Activated CD8-positive, alpha-beta memory T cell treated with anti-CD3 and anti-CD28 coated beads, Interleukin-2, amount 50 U/mL, for 48 hours (primary cell): Measurements from ENCODE around the gene TRAPPC10.
A peak's percentile ranks its signal among the peaks of the same experiment; 100 is the strongest.
"Not testable (repeated sequence)": the region's sequence is repeated elsewhere in the genome, so short reads cannot be mapped to it uniquely, and the experiment has no call there.

Experiments used
- DNase-seq: peaks from one replicate; pipeline ENCODE4 v3.0.0-alpha.2; 2020

TRAPPC10 gene

DNA sequence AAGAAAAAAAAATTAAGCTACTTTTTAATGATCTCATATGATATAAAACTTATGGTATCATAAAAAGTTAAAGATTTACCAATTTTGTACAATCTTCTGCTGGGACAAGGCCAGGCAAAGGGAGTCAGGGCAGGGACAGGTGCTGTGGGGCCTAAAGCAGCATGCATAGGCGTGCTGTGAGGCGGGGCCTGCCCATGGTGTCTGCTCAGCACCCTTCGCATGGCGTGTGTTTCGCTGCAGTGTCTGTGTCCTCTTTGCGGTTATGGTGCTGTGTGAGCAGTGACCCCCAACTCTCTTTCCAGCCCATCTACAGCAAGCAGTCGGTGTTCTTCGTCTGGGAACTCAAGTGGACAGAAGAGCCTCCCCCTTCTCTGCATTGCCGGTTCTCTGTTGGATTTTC, 81.7 kb downstream of the TRAPPC10 start:
- DNase-seq: peak; percentile 45

DNA sequence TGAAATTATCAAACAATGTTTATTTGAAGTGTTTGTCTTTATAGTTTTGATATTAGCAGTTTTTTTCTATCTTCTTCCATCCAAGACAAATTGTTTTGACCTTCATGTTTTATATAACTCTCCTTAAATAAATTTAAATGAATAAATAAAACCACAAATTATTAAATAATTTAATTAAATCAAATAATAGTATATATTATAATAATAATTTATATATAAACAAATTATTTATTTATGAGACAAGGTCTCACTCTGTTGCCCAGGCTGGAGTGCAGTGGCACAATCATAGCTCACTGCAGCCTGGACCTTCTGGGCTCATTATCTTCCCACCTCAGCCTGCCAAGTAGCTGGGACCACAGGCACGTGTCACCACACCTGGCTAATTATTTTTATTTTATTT, 82.7 kb downstream of the TRAPPC10 start:
- DNase-seq: peak; percentile 30

DNA sequence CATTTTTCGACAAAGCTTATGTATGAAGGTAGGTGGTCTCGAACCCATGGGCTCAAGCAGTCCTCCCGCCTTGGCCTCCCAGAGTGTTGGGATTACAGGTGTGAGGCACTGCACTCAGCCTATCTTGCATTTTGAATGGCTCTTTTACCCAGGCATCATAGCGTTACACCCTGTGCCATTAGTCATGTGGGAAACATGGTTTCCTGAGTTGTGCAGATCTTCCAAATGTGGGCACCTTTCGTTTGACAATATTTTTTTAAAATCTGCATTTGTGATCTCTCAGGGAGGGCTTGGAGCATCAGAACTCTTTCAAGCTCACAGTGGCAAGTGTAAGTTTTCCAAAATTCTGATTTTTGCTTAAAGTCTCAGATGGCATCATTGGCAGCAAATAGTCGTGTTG, 86.4 kb downstream of the TRAPPC10 start:
- not testable (repeated sequence) for DNase-seq

DNA sequence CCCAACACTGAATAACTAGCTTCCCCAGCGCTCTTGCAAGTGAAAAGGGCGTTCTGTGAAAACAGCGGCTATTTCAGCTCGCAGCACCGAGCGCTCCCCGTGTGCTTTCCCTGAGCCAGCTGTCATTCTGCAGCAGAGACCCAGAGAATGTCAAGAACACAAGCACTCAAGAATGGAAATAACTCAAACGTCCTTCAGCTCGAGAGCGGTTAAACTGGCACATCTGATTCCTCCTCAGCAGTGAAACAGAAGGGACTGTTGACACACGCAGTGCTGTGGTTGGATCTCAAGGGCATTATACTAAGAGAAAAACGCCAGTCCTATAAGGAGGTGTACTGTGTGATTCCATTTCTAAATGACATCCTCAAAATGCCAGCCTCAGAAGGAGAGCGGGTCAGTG, 86.9 kb downstream of the TRAPPC10 start:
- not testable (repeated sequence) for DNase-seq

DNA sequence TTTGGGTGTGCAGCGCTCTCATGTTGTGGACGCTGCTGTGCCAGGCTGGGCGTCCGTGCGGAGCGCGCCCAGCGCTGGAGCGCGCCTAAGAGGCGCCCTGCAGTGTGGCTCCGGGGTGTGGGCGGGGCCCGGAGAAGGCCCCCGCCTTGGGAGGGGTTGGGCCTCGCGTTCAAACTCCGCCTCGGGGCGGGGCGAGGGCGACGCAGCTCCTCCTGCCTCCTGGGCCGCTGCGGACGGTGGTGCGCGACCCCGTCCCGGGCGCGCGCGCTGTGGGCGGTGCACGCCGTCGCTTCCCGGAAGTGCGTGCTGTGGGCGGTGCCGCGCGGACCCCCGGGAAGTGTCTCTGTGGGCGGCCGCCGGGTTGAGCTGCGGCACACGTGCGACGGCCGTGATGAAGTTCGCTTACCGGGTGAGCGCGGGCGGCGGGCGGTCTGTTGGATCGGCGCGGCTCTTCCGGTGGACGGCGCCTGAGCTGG, 95.0 kb downstream of the TRAPPC10 start, which contains the start of gene PWP2:
PWP2 (plus strand) TSS at position 374 of the 476 bp plus-strand sequence; CDS start at position 392, 18 bp downstream.
- DNase-seq: peak; percentile 66

DNA sequence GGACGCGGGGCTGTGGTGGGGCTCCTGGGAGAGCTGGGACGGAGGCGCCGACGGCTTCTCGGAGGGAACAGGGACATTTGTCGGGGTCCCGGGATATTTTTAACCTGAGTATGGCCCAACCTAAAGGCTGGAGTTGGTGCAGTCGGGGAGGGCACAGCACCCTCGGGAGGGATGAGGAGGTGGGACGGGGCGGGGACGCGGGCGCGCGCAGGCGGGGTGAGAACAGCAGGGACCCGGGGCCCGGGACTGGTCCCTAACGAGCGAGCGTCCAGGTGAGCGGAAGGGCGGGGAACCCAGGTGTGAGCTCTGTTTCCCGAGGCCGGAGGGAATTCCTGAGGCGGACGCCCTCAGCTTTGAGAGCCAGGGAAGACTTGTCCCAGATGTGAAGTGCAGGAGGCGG, 95.5 kb downstream of the TRAPPC10 start:
- not testable (repeated sequence) for DNase-seq

DNA sequence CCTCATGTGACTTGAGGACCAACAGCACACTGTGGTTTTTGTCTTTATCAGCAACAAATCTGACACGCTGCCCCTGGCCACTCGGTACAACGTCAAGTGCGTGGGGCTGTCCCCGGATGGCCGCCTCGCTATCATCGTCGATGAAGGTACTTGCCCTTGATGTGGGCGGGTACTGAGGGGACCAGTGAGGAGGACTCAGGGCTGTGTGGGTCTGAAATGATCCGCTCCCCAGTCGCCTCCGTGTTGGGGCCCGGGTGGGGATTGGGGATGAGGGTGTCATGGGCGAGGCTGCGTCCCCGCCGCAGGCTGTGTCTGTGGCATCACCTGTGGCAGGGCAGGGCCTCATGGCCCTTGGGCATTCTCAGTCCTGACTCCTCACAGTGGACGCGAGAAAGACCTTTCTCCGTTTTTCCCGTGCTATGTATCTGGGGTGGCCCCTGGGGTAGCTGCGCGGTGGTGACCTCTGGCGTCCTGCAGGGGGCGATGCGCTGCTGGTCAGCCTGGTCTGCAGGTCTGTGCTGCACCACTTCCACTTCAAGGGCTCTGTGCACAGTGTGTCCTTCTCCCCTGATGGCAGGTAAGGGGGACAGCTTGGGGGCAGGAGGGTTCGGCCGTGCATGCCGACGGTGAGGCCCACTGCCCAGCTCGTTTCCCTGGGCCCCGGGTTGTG, 101.7 kb downstream of the TRAPPC10 start:
- not testable (repeated sequence) for DNase-seq

DNA sequence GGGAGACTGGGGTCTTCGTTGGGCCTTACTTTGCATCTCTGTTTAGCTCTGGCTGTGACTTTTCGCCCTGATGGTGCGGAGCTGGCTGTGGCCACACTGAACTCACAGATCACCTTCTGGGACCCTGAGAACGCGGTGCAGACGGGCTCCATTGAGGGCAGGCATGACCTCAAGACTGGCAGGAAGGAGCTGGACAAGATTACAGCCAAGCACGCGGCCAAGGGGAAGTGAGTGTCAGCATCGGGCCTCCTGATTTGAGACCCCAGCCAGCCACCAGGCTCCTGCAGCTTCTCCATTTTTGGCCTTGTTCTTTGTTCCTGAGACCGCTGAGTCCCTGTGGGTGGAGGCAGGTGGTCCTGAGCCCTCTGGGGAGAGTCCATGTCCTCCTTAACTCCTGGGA, 110.0 kb downstream of the TRAPPC10 start:
- DNase-seq: not testable (repeated sequence)

DNA sequence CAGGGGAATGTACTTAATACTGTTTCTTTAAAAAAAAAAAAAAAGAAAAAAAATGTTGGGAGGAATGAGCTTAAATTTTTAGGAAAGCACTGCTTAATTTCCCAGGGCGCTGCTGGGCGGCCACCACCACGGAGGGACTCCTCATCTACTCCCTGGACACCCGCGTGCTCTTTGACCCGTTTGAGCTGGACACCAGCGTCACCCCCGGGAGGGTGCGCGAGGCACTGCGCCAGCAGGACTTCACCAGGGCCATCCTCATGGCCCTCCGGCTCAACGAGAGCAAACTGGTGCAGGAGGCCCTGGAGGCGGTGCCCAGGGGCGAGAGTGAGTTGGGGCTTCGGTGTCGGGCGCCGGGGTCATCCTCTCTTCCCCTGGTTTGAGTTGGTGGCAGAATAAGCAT, 115.7 kb downstream of the TRAPPC10 start:
- DNase-seq: not testable (repeated sequence)

DNA sequence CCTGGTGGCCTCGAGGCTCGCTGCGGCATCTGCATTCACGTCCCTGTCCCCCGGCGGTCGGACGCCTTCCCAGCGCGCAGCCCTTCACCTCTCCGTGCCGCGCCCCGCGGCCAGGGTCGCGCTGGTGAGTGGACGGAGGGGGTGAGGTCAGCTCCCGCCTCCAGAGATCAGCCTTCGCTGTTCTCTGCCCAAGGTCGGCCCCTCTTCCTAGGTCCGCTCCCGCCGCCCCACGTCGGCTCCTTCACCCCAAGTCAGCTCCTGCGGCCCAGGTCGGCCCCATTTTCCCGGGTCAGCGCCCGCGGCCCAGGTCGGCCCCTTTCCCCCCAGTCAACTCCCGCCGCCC, 121.6 kb downstream of the TRAPPC10 start:
- DNase-seq: not testable (repeated sequence)

DNA sequence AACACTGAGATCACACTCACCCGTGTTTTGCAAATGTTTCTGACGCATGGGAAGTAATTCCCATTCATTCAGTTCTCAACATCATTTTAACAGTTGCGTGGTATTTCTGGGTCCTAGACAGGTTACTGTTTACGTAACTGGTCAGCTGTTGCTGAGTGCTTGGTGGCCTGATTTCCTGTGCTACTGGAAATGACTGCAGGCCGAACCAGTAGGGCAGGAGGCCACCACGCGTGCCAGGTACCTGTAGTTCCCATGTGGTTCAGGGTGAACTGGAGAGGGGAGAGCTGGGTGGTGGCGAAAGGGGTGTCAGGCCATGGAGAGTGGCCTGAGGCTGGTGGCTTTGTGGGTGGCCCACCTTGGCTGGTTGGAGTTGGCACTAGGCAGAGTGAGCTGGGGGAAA, 122.6 kb downstream of the TRAPPC10 start:
- not testable (repeated sequence) for DNase-seq

DNA sequence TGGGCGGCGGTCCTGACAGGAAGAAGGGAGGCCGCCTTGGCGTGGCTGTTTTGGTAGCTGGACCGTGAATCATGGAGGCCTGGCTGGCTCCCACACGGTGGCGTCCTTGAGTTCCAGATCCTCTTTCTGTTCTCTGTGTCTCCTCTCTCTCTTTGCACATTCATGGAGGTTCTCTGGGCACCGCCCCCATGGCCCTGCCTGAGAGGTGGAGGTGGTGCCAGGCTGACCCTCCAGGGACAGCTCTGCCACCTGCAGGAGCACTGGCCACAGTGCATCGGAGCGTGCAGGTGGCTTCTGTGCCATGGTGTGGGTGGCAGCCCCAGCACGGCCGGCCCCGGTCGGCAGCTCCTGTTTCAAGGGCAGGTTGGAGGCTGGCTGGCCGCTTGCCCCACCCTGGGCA, 125.9 kb downstream of the TRAPPC10 start:
- DNase-seq: not testable (repeated sequence)

DNA sequence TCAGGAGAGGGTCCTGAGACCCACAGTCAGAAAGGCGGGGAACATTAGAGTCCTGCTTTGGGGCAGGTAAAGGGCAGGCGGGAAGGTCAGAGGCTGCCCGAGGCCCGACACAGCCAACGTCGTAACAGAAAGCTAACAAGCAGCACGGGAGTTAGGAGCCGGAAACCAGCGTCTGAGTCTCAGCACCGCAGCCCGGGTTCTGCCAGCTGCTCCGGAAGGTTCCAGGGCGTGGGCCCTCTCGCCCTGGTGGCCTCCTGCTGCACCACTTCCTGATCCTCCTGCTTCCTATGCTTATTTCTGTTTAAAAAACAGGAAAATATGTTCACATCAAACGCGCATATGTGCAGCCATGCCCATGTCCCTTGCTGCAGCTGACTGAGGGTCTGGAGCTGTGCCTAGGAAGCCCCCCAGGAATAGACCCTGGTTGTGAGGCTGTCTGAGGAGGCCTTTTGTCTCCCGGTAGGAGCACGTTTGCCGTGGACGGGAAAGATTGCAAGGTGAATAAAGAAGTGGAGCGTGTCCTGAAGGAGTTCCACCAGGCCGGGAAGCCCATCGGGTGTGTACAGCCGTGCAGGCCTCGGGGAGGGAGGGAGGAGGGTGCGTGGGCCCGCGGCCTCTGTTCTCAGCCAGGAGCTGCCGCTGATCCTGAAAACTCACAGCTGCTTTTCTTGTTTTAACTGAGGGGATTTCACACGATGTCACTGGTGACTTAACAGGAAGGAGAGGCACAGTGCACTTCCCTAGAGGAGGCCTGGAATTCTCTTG, 127.9 kb downstream of the TRAPPC10 start:
- DNase-seq: peak; percentile 45

DNA sequence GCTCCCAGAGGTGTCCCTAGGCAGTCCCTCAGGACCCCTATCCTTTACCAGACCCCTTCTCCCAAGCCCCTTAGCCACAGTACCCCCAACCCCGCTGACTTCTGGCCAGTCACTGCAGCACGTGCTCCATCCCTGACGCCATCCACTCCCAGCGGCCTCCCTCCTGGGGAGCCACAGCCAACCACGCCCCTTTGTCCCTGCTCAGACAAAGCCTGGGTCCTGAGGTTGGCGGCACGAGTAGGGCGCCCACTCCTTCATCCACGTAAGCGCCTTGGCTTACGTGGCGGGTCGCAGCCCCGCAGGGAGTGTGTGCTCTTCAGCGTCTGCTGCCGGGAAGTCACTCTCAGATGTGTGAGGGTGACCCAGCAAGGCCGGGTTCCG, 128.4 kb downstream of the TRAPPC10 start:
- not testable (repeated sequence) for DNase-seq

DNA sequence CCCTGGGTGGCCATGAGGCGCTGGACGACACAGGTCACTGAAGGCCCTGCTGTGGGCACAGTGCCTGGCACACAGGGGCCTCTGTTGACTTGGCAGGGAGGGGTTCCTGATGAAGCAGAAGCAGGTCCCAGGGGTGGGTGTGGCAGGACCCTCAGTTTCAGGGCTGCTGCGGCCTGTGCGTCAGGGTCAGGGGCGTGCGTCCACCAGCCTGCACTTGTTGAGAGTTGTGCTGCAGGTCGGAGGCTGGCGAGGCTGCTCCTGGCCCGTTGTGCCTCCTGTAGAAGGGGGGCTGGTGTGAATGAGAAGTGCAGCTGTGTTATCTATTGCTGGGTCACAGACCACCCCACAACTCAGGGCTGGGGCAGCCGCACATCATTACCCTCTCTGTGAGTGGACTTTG, 130.4 kb downstream of the TRAPPC10 start:
- DNase-seq: not testable (repeated sequence)

DNA sequence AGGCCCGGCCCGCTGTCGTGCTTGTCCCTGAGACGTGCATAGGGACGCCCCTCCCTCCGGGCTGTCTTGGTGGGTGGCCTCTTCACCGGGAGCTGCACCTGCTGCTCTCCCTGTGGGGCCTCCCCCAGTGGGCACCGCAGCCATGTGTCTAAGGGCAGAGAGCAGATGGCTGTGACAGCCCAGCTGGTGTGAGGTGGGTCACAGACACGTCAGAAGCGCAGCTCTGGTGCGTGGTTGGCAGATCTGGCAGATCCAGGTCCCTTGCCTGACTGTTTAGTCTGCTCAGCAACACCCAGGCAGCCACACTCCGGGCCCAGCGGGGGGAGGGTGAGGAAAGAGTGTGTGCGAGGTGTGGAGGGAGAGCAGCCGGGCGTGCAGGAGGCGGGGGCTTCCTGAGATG, 131.3 kb downstream of the TRAPPC10 start:
- DNase-seq: not testable (repeated sequence)

DNA sequence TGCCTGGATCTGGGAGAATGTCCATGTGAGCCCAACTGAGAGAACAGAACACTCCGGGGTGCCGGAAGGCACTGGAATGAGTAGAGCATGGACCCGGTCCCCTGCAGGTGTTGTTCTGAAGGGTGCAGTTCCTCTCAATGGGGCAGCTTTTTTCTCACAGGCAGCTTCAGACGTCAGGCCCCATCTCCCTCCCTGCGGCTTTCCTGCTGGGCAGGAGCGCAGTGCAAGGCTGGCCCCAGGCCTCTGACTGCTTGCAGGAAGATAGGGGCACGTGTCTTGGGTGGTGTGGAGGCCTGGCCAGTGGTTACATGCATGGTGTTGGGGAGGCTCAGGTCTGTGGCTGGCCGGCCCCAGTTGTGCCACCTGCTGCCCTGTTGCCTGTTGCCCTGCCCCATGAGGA, 131.9 kb downstream of the TRAPPC10 start:
- DNase-seq: not testable (repeated sequence)

DNA sequence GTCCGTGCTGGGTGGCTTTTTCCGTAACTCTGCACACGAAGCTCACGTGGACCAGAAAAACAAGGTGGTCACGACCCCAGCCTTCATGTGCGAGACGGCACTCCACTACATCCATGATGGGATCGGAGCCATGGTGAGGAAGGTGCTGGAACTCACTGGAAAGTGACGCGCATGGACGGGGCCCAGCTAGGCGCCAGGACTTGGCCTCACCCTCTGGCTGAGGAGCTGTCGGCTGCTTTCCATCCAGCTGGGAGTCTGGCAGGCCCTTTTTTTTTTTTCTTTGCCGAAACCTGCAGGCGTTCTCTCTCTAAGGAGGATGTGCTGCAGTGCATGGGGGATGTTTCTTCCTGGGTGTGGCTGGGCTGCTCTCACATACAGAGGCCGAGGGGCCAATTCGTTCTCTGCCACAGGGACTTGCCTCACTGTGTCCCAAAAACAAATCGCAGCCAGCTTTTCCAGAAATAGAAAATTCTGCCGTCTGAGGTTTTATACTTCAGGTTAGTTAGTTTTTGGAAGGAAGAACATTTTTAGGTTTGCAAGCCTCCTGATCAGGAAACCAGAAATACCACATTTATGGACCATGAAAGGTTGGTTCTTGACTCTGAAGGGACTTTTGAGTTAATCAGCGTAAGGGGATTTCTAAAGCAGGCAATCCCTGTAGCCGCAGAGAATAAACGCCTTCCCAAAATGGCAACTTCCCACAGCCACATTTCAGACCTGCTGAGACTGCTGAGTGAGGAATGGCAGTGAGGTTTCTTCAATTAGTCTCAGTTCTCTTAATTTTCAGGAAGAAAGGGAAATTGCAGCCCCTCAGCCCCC, 132.9 kb downstream of the TRAPPC10 start:
- DNase-seq: not testable (repeated sequence)

DNA sequence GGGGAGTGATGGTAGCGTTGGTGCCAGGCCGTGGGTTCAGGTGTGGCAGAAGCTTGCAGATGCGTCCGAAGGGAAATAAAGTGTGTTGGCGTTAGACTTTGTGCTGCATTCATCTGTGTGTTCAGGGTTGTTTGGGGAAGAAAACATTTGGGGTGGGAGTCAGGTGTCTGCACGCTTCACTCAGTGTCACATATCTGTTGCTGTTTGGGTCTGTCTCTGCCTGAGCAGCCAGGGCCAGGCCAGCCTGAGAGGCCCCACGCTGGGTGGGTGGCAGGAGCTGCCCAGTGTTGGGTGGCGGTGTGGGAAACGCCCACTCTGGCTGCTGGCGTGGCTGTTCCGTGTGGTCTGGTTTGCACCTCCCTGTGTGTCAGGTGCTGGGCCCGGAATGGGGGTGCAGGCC, 133.5 kb downstream of the TRAPPC10 start:
- not testable (repeated sequence) for DNase-seq

DNA sequence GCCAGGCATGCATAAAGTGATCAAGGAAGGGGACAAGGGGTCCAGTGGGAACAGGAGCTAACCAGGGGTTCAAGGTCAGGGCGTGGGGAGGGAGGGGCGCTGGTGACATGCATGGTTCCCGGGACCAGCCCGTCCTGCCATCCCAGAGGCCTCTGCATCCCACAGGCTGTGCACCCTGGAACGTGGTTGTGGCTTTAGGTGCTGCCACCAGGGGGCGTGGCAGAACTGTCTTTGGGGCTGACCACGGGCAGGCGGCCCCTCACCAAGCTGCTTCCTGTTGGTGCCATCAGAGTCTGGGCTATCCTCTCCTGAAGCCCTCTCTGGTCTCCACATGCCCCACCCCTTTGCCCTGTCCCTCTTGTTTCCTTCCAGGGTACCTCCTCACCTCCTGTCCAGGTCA, 135.0 kb downstream of the TRAPPC10 start:
- not testable (repeated sequence) for DNase-seq

DNA sequence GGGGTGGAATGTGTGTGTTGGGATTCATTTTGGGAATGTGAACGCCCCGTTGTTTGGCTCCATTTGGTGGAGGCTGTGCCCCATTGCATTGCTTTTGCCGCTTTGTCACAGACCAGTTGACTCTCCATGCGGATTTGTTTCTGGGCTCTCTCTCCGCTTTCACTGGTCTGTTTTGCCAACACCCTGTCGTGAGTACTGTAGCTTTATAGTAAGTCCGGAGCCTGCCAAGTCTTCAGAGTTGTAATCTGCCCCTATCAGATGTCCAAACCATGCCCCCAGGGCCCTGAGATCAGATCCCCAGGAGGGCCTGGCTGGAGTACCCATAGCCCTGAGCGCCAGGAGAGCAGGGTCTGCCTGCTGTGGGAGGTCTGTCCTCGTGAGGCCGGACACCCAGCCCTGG, 138.1 kb downstream of the TRAPPC10 start:
- not testable (repeated sequence) for DNase-seq

DNA sequence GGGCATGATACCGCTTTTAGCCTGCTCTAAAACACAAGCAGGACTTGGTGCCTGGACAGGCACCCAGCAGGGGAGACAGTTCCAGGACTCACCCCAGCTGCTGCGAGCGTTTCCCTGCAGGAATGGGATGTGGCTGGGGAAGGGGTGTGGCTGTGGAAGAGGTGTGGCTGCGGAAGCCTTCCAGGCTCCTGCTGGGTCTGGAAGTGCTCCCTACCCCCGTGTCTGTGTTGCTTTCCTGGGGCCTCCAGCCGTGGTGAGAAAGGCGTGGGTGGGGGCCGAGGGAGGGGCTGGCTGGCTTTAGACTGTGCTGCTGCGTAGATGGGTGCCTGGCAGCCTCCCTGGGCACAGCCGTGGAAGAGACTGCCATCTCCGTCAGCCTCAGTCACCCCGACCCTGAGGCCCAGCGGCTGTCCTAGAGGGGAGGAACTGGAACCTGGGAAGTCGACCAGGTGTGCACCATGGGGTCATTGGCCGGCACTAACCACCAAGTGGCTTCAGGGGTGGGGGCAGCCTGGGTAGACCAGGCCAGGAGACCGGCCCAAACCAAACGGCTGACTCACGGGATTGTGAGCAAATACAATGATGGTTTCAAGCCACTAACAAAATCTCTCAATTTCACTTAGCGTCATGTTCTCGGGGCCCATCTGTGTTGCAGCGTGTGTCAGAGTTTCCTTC, 141.2 kb downstream of the TRAPPC10 start:
- not testable (repeated sequence) for DNase-seq

DNA sequence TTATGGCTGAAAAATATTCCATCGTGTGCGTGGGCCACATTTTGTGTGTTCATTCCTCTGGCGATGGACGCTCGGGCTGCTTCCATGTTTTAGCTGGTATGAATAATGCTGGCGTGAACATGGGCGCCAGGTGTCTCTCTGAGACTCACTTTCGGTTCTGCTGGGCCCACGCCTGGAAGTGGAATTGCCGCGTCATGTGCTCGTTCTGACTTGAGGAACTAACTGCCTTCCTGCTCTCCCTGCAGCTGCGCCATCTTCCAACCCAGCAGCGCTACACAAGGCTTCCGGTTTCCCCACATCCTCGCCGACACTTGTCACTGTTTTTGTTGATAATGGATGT, 141.8 kb downstream of the TRAPPC10 start:
- DNase-seq: peak; percentile 56
